Measurements from ENCODE around the gene PHEX.

- TF ChIP-seq CTCF (IDR thresholded peaks at IDR 0.05; ENCODE audit: low read length), result no peak
- no peak for TF ChIP-seq EZH2 (IDR thresholded peaks at IDR 0.05; ENCODE audit: borderline replicate concordance, low read length)
These were observed 132.8 kb downstream of the PHEX start for GRCh38 chrX:22164770-22165388.
